ENCODE measurements around the gene PEX14.

GRCh38 chr1:10665930-10666850, 191.4 kb downstream of the PEX14 start:
- no peak for TF ChIP-seq ELF4 (CRISPR knock-in tag; IDR thresholded peaks at IDR 0.05; ENCODE audit: low read depth)
- TF ChIP-seq CTCF (IDR thresholded peaks at IDR 0.05) = no peak
- no peak for TF ChIP-seq CDX4 (CRISPR knock-in tag; IDR thresholded peaks at IDR 0.05; ENCODE audit: borderline replicate concordance)
- no peak for TF ChIP-seq ETV6 (CRISPR knock-in tag; IDR thresholded peaks at IDR 0.05)
- TF ChIP-seq TEAD1 (CRISPR knock-in tag; IDR thresholded peaks at IDR 0.05) = no peak
- no peak for TF ChIP-seq ATF2 (CRISPR knock-in tag; IDR thresholded peaks at IDR 0.05; ENCODE audit: borderline replicate concordance, low read depth)
- TF ChIP-seq USF2 (CRISPR knock-in tag; IDR thresholded peaks at IDR 0.05) = no peak
- no peak for TF ChIP-seq ZNF219 (CRISPR knock-in tag; IDR thresholded peaks at IDR 0.05; ENCODE audit: borderline replicate concordance)
- no peak for TF ChIP-seq MAX (CRISPR knock-in tag; IDR thresholded peaks at IDR 0.05)
- no peak for TF ChIP-seq ATF3 (CRISPR knock-in tag; conservative IDR thresholded peaks at IDR 0.05)
- TF ChIP-seq SP1 (CRISPR knock-in tag; conservative IDR thresholded peaks at IDR 0.05) = no peak
- no peak for TF ChIP-seq ZNF396 (CRISPR knock-in tag; IDR thresholded peaks at IDR 0.05; ENCODE audit: borderline replicate concordance)
- no peak for TF ChIP-seq ZNF121 (CRISPR knock-in tag; IDR thresholded peaks at IDR 0.05)
- TF ChIP-seq PRDM15 (CRISPR knock-in tag; IDR thresholded peaks at IDR 0.05) = no peak

All from WTC11 (cell line).